ENCODE data around the gene COL10A1.

COL10A1 gene

GRCh38 chr6:116126032-116126431, at the start of gene COL10A1:
COL10A1 (minus strand) TSS chr6:116126132; CDS start chr6:116125492, 640 bp downstream.
- no peak within 1 kb of the TSS for H3K9ac ChIP-seq (ENCODE audit: low read length)
- H3K27me3 ChIP-seq (ENCODE audit: control insufficient read depth, insufficient read depth, low read length), result no peaks in the 10 kb centered on the region
- no peak within 1 kb of the TSS for H3K4me3 ChIP-seq (ENCODE audit: low read length)
- H3K36me3 ChIP-seq (ENCODE audit: control insufficient read depth, insufficient read depth, low read length), result no peaks in the 10 kb centered on the region
- no peaks in the 10 kb centered on the region for H3K9me3 ChIP-seq (ENCODE audit: control insufficient read depth, low read length)
- peaks cover 3% of the 10 kb centered on the region for H3K4me1 ChIP-seq (ENCODE audit: control insufficient read depth, insufficient read depth, low read length)

DNA sequence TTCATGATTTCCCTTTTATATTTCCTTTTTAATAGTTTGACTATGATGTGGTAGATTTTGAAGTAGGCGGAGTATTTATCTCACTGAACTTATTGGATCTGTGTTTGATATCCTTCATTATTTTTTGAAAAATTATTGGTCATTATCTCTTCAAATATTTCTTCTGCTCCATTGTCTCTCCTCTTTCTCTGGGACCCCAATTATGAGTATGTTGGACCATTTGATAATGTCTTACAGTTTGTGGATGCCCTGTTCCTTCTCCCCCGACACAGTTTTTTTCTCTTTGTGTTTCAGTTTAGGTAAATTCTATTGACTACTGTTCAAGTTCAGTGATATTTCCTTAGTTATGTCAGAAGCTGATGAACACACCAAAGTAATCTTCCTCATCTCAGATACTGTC, 49.4 kb upstream of the COL10A1 start:
- Histone ChIP-seq H3K9me3 (ENCODE audit: control insufficient read depth, low read length) (no peaks in the 10 kb centered on the region), H3K9ac (ENCODE audit: low read length) (no peak overlapping the region), H3K4me3 (ENCODE audit: low read length) (no peak overlapping the region), H3K27me3 (ENCODE audit: control insufficient read depth, insufficient read depth, low read length) (no peaks in the 10 kb centered on the region), H3K4me1 (ENCODE audit: control insufficient read depth, insufficient read depth, low read length) (no peaks in the 10 kb centered on the region), H3K36me3 (ENCODE audit: control insufficient read depth, insufficient read depth, low read length) (no peaks in the 10 kb centered on the region)

GRCh38 chr6:116173928-116174327, 48.0 kb upstream of the COL10A1 start:
- Histone ChIP-seq H3K9me3 (ENCODE audit: control insufficient read depth, low read length) (no peaks in the 10 kb centered on the region), H3K27me3 (ENCODE audit: control insufficient read depth, insufficient read depth, low read length) (no peaks in the 10 kb centered on the region), H3K4me3 (ENCODE audit: low read length) (no peak overlapping the region), H3K36me3 (ENCODE audit: control insufficient read depth, insufficient read depth, low read length) (no peaks in the 10 kb centered on the region), H3K9ac (ENCODE audit: low read length) (no peak overlapping the region), H3K4me1 (ENCODE audit: control insufficient read depth, insufficient read depth, low read length) (no peaks in the 10 kb centered on the region)

DNA sequence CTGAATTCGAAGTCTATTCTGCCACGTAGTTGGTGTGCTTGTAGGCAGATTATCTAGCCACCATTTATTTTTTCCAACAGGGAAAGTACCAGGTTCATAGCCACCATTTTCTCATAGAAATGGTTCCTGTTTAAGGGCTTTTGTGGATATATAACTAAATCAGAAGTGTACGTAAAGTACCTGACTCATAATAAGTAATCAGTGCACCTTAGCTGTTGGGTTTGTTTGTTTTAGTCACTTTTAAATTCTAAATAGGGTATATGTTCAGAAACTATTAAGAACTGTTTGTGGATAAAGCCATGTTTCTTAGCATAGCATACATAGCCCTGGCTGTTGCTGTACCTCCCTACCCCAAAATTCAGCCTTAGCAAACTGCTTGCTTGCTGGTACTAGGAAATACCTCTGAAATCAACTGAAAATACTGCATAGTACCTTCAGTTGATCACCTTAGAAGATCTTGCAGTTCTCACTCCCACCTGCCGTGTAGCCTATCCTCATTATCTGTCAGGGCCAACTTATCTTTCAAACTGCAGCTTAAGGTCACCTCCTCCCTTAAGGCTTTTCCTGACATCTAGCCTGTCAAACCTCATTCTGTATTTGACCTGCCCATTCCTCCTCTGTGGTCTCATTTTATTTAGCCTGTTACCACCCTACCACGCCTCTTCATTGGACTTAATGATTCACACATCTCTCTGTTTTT, 44.6 kb upstream of the COL10A1 start:
- Histone ChIP-seq H3K27me3 (ENCODE audit: control insufficient read depth, insufficient read depth, low read length) (no peaks in the 10 kb centered on the region), H3K9ac (ENCODE audit: low read length) (no peak overlapping the region), H3K4me1 (ENCODE audit: control insufficient read depth, insufficient read depth, low read length) (no peaks in the 10 kb centered on the region), H3K4me3 (ENCODE audit: low read length) (no peak overlapping the region), H3K9me3 (ENCODE audit: control insufficient read depth, low read length) (no peaks in the 10 kb centered on the region), H3K36me3 (ENCODE audit: control insufficient read depth, insufficient read depth, low read length) (no peaks in the 10 kb centered on the region)

GRCh38 chr6:116169880-116170279, 43.9 kb upstream of the COL10A1 start:
- Histone ChIP-seq H3K9me3 (ENCODE audit: control insufficient read depth, low read length) (no peaks in the 10 kb centered on the region), H3K36me3 (ENCODE audit: control insufficient read depth, insufficient read depth, low read length) (no peaks in the 10 kb centered on the region)

GRCh38 chr6:116168148-116168547, 42.2 kb upstream of the COL10A1 start:
- Histone ChIP-seq H3K36me3 (ENCODE audit: control insufficient read depth, insufficient read depth, low read length) (no peaks in the 10 kb centered on the region), H3K9me3 (ENCODE audit: control insufficient read depth, low read length) (no peaks in the 10 kb centered on the region), H3K4me1 (ENCODE audit: control insufficient read depth, insufficient read depth, low read length) (no peaks in the 10 kb centered on the region), H3K9ac (ENCODE audit: low read length) (no peak overlapping the region), H3K27me3 (ENCODE audit: control insufficient read depth, insufficient read depth, low read length) (no peaks in the 10 kb centered on the region), H3K4me3 (ENCODE audit: low read length) (no peak overlapping the region)

More at GRCh38 chr6:116169880-116170279, 43.9 kb upstream of the COL10A1 start:
- Histone ChIP-seq H3K9ac (ENCODE audit: low read length) (no peak overlapping the region), H3K4me1 (ENCODE audit: control insufficient read depth, insufficient read depth, low read length) (no peaks in the 10 kb centered on the region), H3K27me3 (ENCODE audit: control insufficient read depth, insufficient read depth, low read length) (no peaks in the 10 kb centered on the region), H3K4me3 (ENCODE audit: low read length) (no peak overlapping the region)

DNA sequence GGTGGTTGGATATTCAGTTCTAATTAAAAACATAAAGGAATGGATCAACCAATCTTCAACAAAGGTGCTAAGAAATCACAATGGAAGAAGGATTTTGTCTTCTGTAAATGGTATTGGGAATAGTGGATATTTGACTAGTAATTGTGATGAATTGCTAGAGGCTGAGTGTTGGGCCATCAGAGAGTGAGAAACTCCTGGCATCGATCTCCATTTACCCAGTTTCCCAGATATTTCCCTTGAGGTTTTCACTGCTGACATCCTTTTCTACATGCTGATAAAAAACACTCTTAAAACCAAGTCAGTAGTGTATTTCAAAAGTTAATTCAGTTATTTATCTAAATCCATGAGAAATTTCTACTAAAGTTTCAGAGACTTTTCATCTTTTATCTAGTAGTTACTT, 40.4 kb upstream of the COL10A1 start:
- Histone ChIP-seq H3K4me1 (ENCODE audit: control insufficient read depth, insufficient read depth, low read length) (no peaks in the 10 kb centered on the region), H3K9me3 (ENCODE audit: control insufficient read depth, low read length) (no peaks in the 10 kb centered on the region), H3K9ac (ENCODE audit: low read length) (no peak overlapping the region), H3K36me3 (ENCODE audit: control insufficient read depth, insufficient read depth, low read length) (no peaks in the 10 kb centered on the region), H3K27me3 (ENCODE audit: control insufficient read depth, insufficient read depth, low read length) (no peaks in the 10 kb centered on the region), H3K4me3 (ENCODE audit: low read length) (no peak overlapping the region)

GRCh38 chr6:116165596-116165995, 39.7 kb upstream of the COL10A1 start:
- Histone ChIP-seq H3K4me1 (ENCODE audit: control insufficient read depth, insufficient read depth, low read length) (no peaks in the 10 kb centered on the region), H3K27me3 (ENCODE audit: control insufficient read depth, insufficient read depth, low read length) (no peaks in the 10 kb centered on the region), H3K36me3 (ENCODE audit: control insufficient read depth, insufficient read depth, low read length) (no peaks in the 10 kb centered on the region), H3K4me3 (ENCODE audit: low read length) (no peak overlapping the region), H3K9ac (ENCODE audit: low read length) (no peak overlapping the region), H3K9me3 (ENCODE audit: control insufficient read depth, low read length) (no peaks in the 10 kb centered on the region)

DNA sequence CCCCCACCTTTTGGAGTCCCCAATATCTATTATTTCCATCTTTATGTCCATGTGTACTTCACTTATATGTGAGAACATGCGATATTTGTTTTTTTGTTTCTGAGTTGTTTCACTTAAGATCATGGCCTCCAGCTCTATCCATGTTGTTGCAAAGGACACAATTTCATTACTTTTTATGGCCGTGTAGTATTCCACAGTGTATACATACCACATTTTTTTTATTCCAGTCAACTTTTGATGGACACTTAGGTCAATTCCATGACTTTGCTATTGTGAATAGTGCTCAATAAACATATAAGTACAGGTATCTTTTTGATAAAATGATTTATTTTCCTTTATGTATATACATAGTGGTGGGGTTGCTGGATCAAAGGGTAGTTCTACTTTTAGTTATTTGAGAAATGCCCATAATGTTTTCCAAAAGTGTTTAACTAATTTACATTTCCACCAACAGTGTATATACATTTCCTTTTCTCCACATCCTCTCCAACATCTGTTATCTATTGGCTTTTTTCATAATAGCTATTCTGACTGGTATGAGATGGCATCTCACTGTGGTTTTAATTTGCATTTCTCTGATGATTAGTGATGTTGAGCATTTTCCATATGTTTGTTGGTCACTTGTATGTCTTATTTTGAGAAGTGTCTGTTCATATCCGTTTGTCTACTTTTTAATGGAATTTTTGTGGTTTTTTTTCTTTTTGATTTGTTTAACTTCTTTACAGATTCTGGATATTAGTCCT, 34.0 kb upstream of the COL10A1 start:
- H3K4me3 ChIP-seq (ENCODE audit: low read length), result no peak overlapping the region
- H3K4me1 ChIP-seq (ENCODE audit: control insufficient read depth, insufficient read depth, low read length), result no peaks in the 10 kb centered on the region
- H3K36me3 ChIP-seq (ENCODE audit: control insufficient read depth, insufficient read depth, low read length), result no peaks in the 10 kb centered on the region
- H3K9me3 ChIP-seq (ENCODE audit: control insufficient read depth, low read length), result no peaks in the 10 kb centered on the region
- no peak overlapping the region for H3K9ac ChIP-seq (ENCODE audit: low read length)
- no peaks in the 10 kb centered on the region for H3K27me3 ChIP-seq (ENCODE audit: control insufficient read depth, insufficient read depth, low read length)

GRCh38 chr6:116158641-116159040, 32.7 kb upstream of the COL10A1 start:
- Histone ChIP-seq H3K9me3 (ENCODE audit: control insufficient read depth, low read length) (no peaks in the 10 kb centered on the region), H3K9ac (ENCODE audit: low read length) (no peak overlapping the region), H3K36me3 (ENCODE audit: control insufficient read depth, insufficient read depth, low read length) (no peaks in the 10 kb centered on the region)

GRCh38 chr6:116157391-116157790, 31.5 kb upstream of the COL10A1 start:
- Histone ChIP-seq H3K27me3 (ENCODE audit: control insufficient read depth, insufficient read depth, low read length) (no peaks in the 10 kb centered on the region), H3K4me1 (ENCODE audit: control insufficient read depth, insufficient read depth, low read length) (no peaks in the 10 kb centered on the region), H3K9me3 (ENCODE audit: control insufficient read depth, low read length) (no peaks in the 10 kb centered on the region), H3K4me3 (ENCODE audit: low read length) (no peak overlapping the region), H3K9ac (ENCODE audit: low read length) (no peak overlapping the region), H3K36me3 (ENCODE audit: control insufficient read depth, insufficient read depth, low read length) (no peaks in the 10 kb centered on the region)

More at GRCh38 chr6:116158641-116159040, 32.7 kb upstream of the COL10A1 start:
- H3K4me1 ChIP-seq (ENCODE audit: control insufficient read depth, insufficient read depth, low read length), result no peaks in the 10 kb centered on the region
- no peaks in the 10 kb centered on the region for H3K27me3 ChIP-seq (ENCODE audit: control insufficient read depth, insufficient read depth, low read length)
- H3K4me3 ChIP-seq (ENCODE audit: low read length), result no peak overlapping the region

DNA sequence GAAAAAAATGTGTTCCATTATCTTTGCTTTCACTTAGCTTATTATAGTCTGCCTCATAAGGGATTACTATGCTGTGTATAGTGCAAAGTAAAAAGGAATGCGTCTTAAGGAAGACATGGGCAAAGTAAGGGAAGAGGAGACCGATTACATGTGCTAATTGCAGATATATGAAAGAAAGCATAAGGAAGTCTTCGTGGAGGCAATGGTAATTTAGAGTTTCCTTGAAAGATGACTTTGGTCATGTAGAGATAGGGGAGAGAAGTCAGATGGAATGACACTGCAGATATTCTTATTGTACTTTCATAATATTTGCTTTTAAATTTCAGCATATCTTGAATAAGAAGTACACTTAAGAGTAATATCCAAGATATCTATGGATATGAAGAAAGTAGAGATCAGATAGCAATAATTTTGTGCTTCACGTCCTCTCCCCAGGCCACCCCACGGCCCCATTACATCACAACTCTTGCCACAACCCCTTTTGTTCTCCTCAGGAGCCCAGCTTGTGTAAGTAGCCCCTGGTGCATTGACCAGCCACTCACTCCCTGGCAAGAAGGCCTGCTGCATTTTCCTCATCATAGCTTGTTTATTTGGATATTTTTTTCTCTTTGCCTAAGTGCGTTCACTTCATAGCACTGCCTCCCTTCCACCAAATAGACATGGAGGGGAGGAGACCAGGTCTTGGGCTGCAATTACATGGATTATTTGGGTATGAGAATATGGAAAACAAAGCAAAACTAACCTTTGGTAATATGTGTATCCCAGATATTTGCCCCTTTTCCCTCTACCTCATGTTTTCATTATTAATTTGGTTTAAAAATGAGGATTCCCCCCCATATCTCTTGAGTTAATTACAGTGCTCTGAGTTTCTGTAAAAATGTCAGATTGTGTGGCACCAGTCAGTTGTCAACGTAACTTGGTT, 30.7 kb upstream of the COL10A1 start:
- no peaks in the 10 kb centered on the region for H3K4me1 ChIP-seq (ENCODE audit: control insufficient read depth, insufficient read depth, low read length)
- no peaks in the 10 kb centered on the region for H3K9me3 ChIP-seq (ENCODE audit: control insufficient read depth, low read length)
- H3K4me3 ChIP-seq (ENCODE audit: low read length), result no peak overlapping the region
- H3K27me3 ChIP-seq (ENCODE audit: control insufficient read depth, insufficient read depth, low read length), result no peaks in the 10 kb centered on the region
- no peak overlapping the region for H3K9ac ChIP-seq (ENCODE audit: low read length)
- H3K36me3 ChIP-seq (ENCODE audit: control insufficient read depth, insufficient read depth, low read length), result no peaks in the 10 kb centered on the region

All from mucosa of stomach (tissue), 1 donor.